Measurements from ENCODE around the gene HBQ1. TPM values are rescaled to one million over a fixed set of nuclear protein-coding genes. Genes with fewer than 3 reads are reported as not detected.
"Not testable (repeated sequence)": the region's sequence is repeated elsewhere in the genome, so short reads cannot be mapped to it uniquely, and the experiment has no call there.

The HBQ1 gene
- total and polyA plus RNA-seq, 2 of the 4 experiments (the other 2 are of a cell fraction), result 0.92 TPM; not detected in 1

GRCh38 chr16:229731-230281 is 49.5 kb downstream of the HBQ1 start:
- Histone ChIP-seq H2BK5ac (ENCODE audit: low read depth, low read length, poor library complexity, severe bottlenecking) (no peak overlapping the region), H3K18ac (ENCODE audit: low read depth, low read length) (no peak overlapping the region), H3K79me1 (ENCODE audit: low read depth in 1 of 2, low read length in 2 of 2) (peaks cover 9 to 39% of the 10 kb centered on the region in 2 experiments; a peak in 3 of 4 replicates), H3K27ac (ENCODE audit: insufficient read depth, low read length) (no peak overlapping the region), H3K9ac (ENCODE audit: low read depth, low read length) (no peak overlapping the region), H2AK5ac (ENCODE audit: low read depth, low read length) (no peak overlapping the region; the same call in 1 of the 2 replicates), H2BK120ac (ENCODE audit: low read depth, low read length) (no peak overlapping the region), H4K20me1 (ENCODE audit: insufficient read depth, low read length) (peaks cover 41% of the 10 kb centered on the region), H3K36me3 (ENCODE audit: control insufficient read depth, insufficient read depth, low read length) (peaks cover 13% of the 10 kb centered on the region), H3K4ac (ENCODE audit: low read depth, low read length) (no peak overlapping the region), H3K14ac (replicated peaks; ENCODE audit: low read depth, low read length) (no peak overlapping the region), H3K23ac (ENCODE audit: low read depth, low read length) (no peak overlapping the region), H3K4me1 (ENCODE audit: control insufficient read depth, insufficient read depth, low read length) (no peaks in the 10 kb centered on the region), H3K27me3 (ENCODE audit: control insufficient read depth, insufficient read depth, low read length) (no peaks in the 10 kb centered on the region), H2AK9ac (replicated peaks; ENCODE audit: low read depth, low read length, poor library complexity) (no peak overlapping the region), H3K9me3 (ENCODE audit: control insufficient read depth, insufficient read depth, low read length) (no peaks in the 10 kb centered on the region), H2BK20ac (ENCODE audit: low read depth, low read length) (no peak overlapping the region), H2AFZ (replicated peaks; ENCODE audit: low read length, poor library complexity) (no peak overlapping the region), H3K4me3 (ENCODE audit: insufficient read depth, low read depth, low read length) (peak overlapping the region; percentile 87; the same call in 1 of the 2 replicates), H2BK15ac (ENCODE audit: low read depth, low read length) (no peak overlapping the region), H4K5ac (ENCODE audit: low read depth, low read length) (peak overlapping the region; percentile 53; the same call in 1 of the 2 replicates), H3K56ac (ENCODE audit: extremely low read depth, insufficient read depth, low read length) (no peak overlapping the region), H3K9me1 (ENCODE audit: insufficient read depth, low read length) (peaks cover 9% of the 10 kb centered on the region; the same call in 1 of the 2 replicates), H4K91ac (ENCODE audit: insufficient read depth, low read depth, low read length) (no peak overlapping the region), H3K4me2 (ENCODE audit: low read depth, low read length) (peak overlapping the region; percentile 89), H4K8ac (ENCODE audit: low read depth in 2 of 2, low read length in 2 of 2) (peak overlapping the region; percentile 48 to 93)
- dilution Hi-C loops (cut with HindIII; ENCODE audit: low sequenced_read_pairs, unreplicated experiment), result no loop called here
- in situ Hi-C loops (cut with MboI; ENCODE audit: low sequenced_read_pairs), result no loop called here
- intact Hi-C loops (cut with micrococcal nuclease), result no loop called here
- ChIA-PET POLR2A (ENCODE audit: unreplicated experiment) (interaction anchor here (0.6 kb wide), 1 partner anchor 173 kb away, joined by 3 read pairs; no protein-coding TSS in a partner anchor), CTCF (no interaction called here)
- BruUV-seq (replicated peaks), result no TSS peak
- 100% methylated on average over 1 of the region's 22 CpGs; no CpG with 5 or more reads in 1 of the 2 experiments for WGBS, 2 experiments (ENCODE audit: extremely low coverage in 2 of 2, insufficient read length in 1 of 2)
- no peak for TF ChIP-seq RCOR1 (IDR thresholded peaks at IDR 0.05; ENCODE audit: insufficient replicate concordance, low read length)
- peak; percentile 32 for TF ChIP-seq MAFK (IDR thresholded peaks at IDR 0.05; ENCODE audit: low read depth, low read length)
- DNase-seq (no peak), ATAC-seq (ENCODE audit: low read depth) (no peak)

GRCh38 chr16:230351-230750 is 50.1 kb downstream of the HBQ1 start:
- H2BK5ac ChIP-seq (ENCODE audit: low read depth, low read length, poor library complexity, severe bottlenecking); ATAC-seq (ENCODE audit: low read depth); H2AK9ac ChIP-seq (replicated peaks; ENCODE audit: low read depth, low read length, poor library complexity); H3K4me2 ChIP-seq (ENCODE audit: low read depth, low read length); H3K18ac ChIP-seq (ENCODE audit: low read depth, low read length); H3K4me3 ChIP-seq (ENCODE audit: insufficient read depth, low read depth, low read length); dilution Hi-C loops (cut with HindIII; ENCODE audit: low sequenced_read_pairs, unreplicated experiment); H3K23ac ChIP-seq (ENCODE audit: low read depth, low read length); H2BK15ac ChIP-seq (ENCODE audit: low read depth, low read length); H2AK5ac ChIP-seq (ENCODE audit: low read depth, low read length); H2AFZ ChIP-seq (replicated peaks; ENCODE audit: low read length, poor library complexity); CTCF ChIA-PET; H3K4ac ChIP-seq (ENCODE audit: low read depth, low read length); H2BK120ac ChIP-seq (ENCODE audit: low read depth, low read length); H3K56ac ChIP-seq (ENCODE audit: extremely low read depth, insufficient read depth, low read length); H4K91ac ChIP-seq (ENCODE audit: insufficient read depth, low read depth, low read length); H3K9me1 ChIP-seq (ENCODE audit: insufficient read depth, low read length); H4K8ac ChIP-seq (ENCODE audit: low read depth in 2 of 2, low read length in 2 of 2); H3K27me3 ChIP-seq (ENCODE audit: control insufficient read depth, insufficient read depth, low read length); in situ Hi-C loops (cut with MboI; ENCODE audit: low sequenced_read_pairs); H3K27ac ChIP-seq (ENCODE audit: insufficient read depth, low read length); H3K4me1 ChIP-seq (ENCODE audit: control insufficient read depth, insufficient read depth, low read length); intact Hi-C loops (cut with micrococcal nuclease); H4K5ac ChIP-seq (ENCODE audit: low read depth, low read length); H3K9me3 ChIP-seq (ENCODE audit: control insufficient read depth, insufficient read depth, low read length); H2BK20ac ChIP-seq (ENCODE audit: low read depth, low read length); H3K14ac ChIP-seq (replicated peaks; ENCODE audit: low read depth, low read length); POLR2A ChIA-PET (ENCODE audit: unreplicated experiment); DNase-seq; H3K9ac ChIP-seq (ENCODE audit: low read depth, low read length); BruUV-seq (replicated peaks): not testable (repeated sequence)
- peaks cover 11% of the 10 kb centered on the region for H3K36me3 ChIP-seq (ENCODE audit: control insufficient read depth, insufficient read depth, low read length)
- H3K79me1 ChIP-seq (ENCODE audit: low read depth in 1 of 2, low read length in 2 of 2), result peaks cover 6 to 35% of the 10 kb centered on the region in 2 experiments; a peak in 3 of 4 replicates
- H4K20me1 ChIP-seq (ENCODE audit: insufficient read depth, low read length), result peaks cover 42% of the 10 kb centered on the region
- 89% methylated on average over 12 of the region's 18 CpGs; no CpG with 5 or more reads in 1 of the 2 experiments for WGBS, 2 experiments (ENCODE audit: extremely low coverage in 2 of 2, insufficient read length in 1 of 2)

Data from IMR-90 (cell line).